Thyroid gland (tissue), 4 donors: Measurements from ENCODE around the gene IRAK1BP1. TPM values are rescaled to one million over a fixed set of nuclear protein-coding genes. Genes with fewer than 3 reads are reported as not detected.

Source experiments
- DNase-seq, 2 donors: peaks; one replicate each; pipeline ENCODE4 v3.0.0-alpha.2; 2019
- H3K27ac ChIP-seq, 3 donors: fragments of 200-600 bp; sonication (generic); 1 replicate in 2 of 3; 2 replicates in 1 of 3; pipeline ENCODE4 v1.5.1; 2016 to 2019; ENCODE audit warnings: mild to moderate bottlenecking in 1 of 3, moderate library complexity in 1 of 3
- H3K27me3 ChIP-seq: fragments of 200-600 bp; sonication (generic); one replicate; pipeline ENCODE4 v1.5.1; 2019
- H3K36me3 ChIP-seq, 2 donors: fragments of 200-600 bp; sonication (generic); one replicate each; pipeline ENCODE4 v1.5.1; 2016 to 2019
- H3K4me1 ChIP-seq, 2 donors: fragments of 200-600 bp; sonication (generic); one replicate each; pipeline ENCODE4 v1.5.1; 2017 to 2019
- H3K4me3 ChIP-seq, 3 donors: fragments of 200-600 bp; sonication (generic); replicated peaks in 1 of 3; 1 replicate in 2 of 3; 2 replicates in 1 of 3; pipeline ENCODE4 v1.5.1; 2016; ENCODE audit warnings: mild to moderate bottlenecking in 1 of 3
- H3K9me3 ChIP-seq: fragments of 200-600 bp; sonication (generic); one replicate; pipeline ENCODE4 v1.5.1; 2017
- CTCF ChIP-seq, 6 experiments: fragments of 200-600 bp in 3 of 6; fragments of 450-650 bp in 3 of 6; sonication (generic) in 3 of 6; IDR thresholded peaks; one replicate each; pipeline ENCODE4 v1.5.1; 2016 to 2019; ENCODE audit warnings: antibody characterized with exemption in 6 of 6, mild to moderate bottlenecking in 2 of 6, inconsistent platforms in 1 of 6, moderate library complexity in 1 of 6
- POLR2A ChIP-seq, 2 donors: fragments of 450-650 bp; IDR thresholded peaks; one replicate each; pipeline ENCODE4 v1.6.1; 2017; ENCODE audit warnings: antibody characterized with exemption in 2 of 2, mild to moderate bottlenecking in 2 of 2, moderate library complexity in 1 of 2
- WGBS, 2 donors: methylation state at CpG; one replicate each; pipeline ENCODE4 v1.1.5; 2017; 5-methylcytosine and 5-hydroxymethylcytosine counted together
- intact Hi-C: fragments of 100-400 bp; cut with DNase I; formaldehyde crosslinking; loops from one replicate; pipeline ENCODE4 v1.15.1; 2023
- total RNA-seq, 4 donors: library from RNA; depleted of rRNA; stranded (reverse); fragments of >200 nt; gene quantifications; one replicate each; pipeline ENCODE4 v1.2.3, GENCODE V29; 2016

IRAK1BP1 gene
- total RNA-seq, 4 donors from 2014 or later: 9.8 to 13.5 (median 13.1) TPM

GRCh38 chr6:78925317-78925716 lies 58.0 kb downstream of the IRAK1BP1 start:
- no peak for TF ChIP-seq POLR2A (IDR thresholded peaks at IDR 0.05)
- TF ChIP-seq CTCF (IDR thresholded peaks at IDR 0.05): no peak
- DNase-seq: no peak
- Histone ChIP-seq H3K4me1 (no peaks in the 10 kb centered on the region), H3K27ac (no peak overlapping the region), H3K27me3 (no peaks in the 10 kb centered on the region), H3K4me3 (no peak overlapping the region), H3K36me3 (no peaks in the 10 kb centered on the region), H3K9me3 (no peaks in the 10 kb centered on the region)
- intact Hi-C loops: no loop called here
- WGBS, 2 donors: 84 to 91% methylated on average over 3 of the region's 3 CpGs

DNA sequence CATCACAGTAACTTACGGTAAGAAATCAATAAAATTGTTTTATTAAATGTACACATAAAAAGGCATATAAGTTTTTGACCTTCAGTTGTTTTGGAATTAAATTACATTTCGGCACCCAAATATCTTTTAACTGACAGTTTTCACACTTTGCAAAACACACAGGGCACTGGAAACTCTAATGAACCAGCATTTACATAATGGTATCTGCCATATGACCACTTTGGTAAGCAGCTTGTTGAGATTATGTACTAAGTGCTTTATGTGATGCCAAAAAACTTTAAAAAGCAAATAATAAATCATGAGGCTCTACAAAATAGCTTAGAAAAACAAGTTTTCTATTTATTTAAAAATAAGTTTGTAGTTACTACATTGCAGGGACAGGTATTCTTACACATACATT lies 68.2 kb downstream of the IRAK1BP1 start:
- intact Hi-C loops: no loop called here
- TF ChIP-seq POLR2A (IDR thresholded peaks at IDR 0.05) (no peak), CTCF (IDR thresholded peaks at IDR 0.05) (no peak)
- Histone ChIP-seq H3K27me3 (no peaks in the 10 kb centered on the region), H3K4me1 (no peaks in the 10 kb centered on the region), H3K27ac (no peak overlapping the region), H3K9me3 (no peaks in the 10 kb centered on the region), H3K36me3 (no peaks in the 10 kb centered on the region), H3K4me3 (no peak overlapping the region)
- DNase-seq: no peak
- WGBS, 2 donors: 96 to 99% methylated on average over 2 of the region's 2 CpGs

- no peaks in the 10 kb centered on the region for H3K9me3 ChIP-seq
- H3K4me3 ChIP-seq: no peak overlapping the region
- H3K36me3 ChIP-seq: no peaks in the 10 kb centered on the region
- H3K4me1 ChIP-seq: no peaks in the 10 kb centered on the region
- intact Hi-C loops: no loop called here
- H3K27ac ChIP-seq: no peak overlapping the region
- H3K27me3 ChIP-seq: no peaks in the 10 kb centered on the region
- WGBS, 2 donors: 96 to 97% methylated on average over 2 of the region's 2 CpGs
- no peak for DNase-seq
- TF ChIP-seq POLR2A (IDR thresholded peaks at IDR 0.05) (no peak), CTCF (IDR thresholded peaks at IDR 0.05) (no peak)
These were observed 69.2 kb downstream of the IRAK1BP1 start for GRCh38 chr6:78936515-78936914.

GRCh38 chr6:78942446-78942845 lies 75.1 kb downstream of the IRAK1BP1 start:
- intact Hi-C loops: no loop called here
- 94 to 100% methylated on average over 1 of the region's 1 CpG for WGBS, 2 donors
- H3K4me3 ChIP-seq: no peak overlapping the region
- TF ChIP-seq CTCF (IDR thresholded peaks at IDR 0.05): no peak
- peaks cover 8 to 10% of the 10 kb centered on the region in 2 donors for H3K36me3 ChIP-seq
- no peak overlapping the region for H3K27ac ChIP-seq
- H3K9me3 ChIP-seq: no peaks in the 10 kb centered on the region
- no peaks in the 10 kb centered on the region for H3K4me1 ChIP-seq
- H3K27me3 ChIP-seq: no peaks in the 10 kb centered on the region
- DNase-seq: no peak

DNA sequence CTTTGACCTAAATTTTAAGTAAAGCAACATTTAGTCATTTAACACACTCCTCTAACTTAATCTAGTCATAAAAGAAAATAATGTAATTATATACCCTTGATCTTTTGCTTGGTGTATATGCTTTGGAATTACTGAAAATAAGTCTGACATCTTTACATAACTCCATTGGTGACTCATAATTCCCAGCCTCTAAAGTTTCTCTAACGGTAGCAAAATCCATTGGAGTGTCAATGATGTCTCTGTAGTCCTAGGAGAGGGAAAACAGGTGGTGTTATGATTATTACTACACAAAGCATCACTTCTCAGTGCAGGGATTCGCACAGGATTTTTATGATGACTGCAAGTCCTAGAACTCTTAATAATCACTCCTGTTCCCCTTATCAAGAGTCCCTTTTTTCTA lies 80.2 kb downstream of the IRAK1BP1 start:
- 88 to 93% methylated on average over 2 of the region's 2 CpGs for WGBS, 2 donors
- intact Hi-C loops: no loop called here
- peaks cover 15 to 17% of the 10 kb centered on the region in 2 donors for H3K36me3 ChIP-seq

More for the DNA sequence above, 80.2 kb downstream of the IRAK1BP1 start:
- no peak for TF ChIP-seq POLR2A (IDR thresholded peaks at IDR 0.05)
- TF ChIP-seq CTCF (IDR thresholded peaks at IDR 0.05): no peak
- Histone ChIP-seq H3K27ac (no peak overlapping the region), H3K9me3 (no peaks in the 10 kb centered on the region), H3K4me1 (no peaks in the 10 kb centered on the region), H3K27me3 (no peaks in the 10 kb centered on the region), H3K4me3 (no peak overlapping the region)
- DNase-seq: no peak
